ENCODE data around the gene SLC5A1.

GRCh38 chr22:32043391-32043790 lies 330 bp downstream of the SLC5A1 start:
- TF ChIP-seq CTCF (IDR thresholded peaks at IDR 0.05 in 4 of 5, conservative IDR thresholded peaks at IDR 0.05 in 1 of 5) (no peak), POLR2A (IDR thresholded peaks at IDR 0.05) (no peak)

All from gastrocnemius medialis (tissue), 4 donors.